ENCODE results near the gene SKP1.

DNA sequence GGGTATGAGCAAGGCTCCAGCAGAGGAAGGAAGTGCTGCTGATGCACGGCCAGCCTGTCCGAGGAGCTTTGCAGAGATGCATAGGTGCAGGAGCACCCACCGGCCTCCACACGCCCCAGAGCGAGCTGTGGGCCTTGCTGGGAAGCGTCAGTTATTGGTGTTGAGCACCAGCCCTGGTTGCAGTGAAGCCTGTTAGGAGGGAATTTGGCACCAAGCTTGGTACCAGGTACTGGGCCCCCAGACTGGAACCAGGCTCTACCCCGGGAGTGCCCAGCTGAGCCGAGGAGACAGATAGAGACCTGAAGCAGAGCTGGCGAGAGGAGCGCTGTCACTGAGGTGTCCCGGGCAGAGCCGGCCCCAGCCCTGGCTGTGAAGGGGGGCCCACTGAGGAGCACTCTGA, 57.0 kb downstream of the SKP1 start:
- TF ChIP-seq, protein P1, sequence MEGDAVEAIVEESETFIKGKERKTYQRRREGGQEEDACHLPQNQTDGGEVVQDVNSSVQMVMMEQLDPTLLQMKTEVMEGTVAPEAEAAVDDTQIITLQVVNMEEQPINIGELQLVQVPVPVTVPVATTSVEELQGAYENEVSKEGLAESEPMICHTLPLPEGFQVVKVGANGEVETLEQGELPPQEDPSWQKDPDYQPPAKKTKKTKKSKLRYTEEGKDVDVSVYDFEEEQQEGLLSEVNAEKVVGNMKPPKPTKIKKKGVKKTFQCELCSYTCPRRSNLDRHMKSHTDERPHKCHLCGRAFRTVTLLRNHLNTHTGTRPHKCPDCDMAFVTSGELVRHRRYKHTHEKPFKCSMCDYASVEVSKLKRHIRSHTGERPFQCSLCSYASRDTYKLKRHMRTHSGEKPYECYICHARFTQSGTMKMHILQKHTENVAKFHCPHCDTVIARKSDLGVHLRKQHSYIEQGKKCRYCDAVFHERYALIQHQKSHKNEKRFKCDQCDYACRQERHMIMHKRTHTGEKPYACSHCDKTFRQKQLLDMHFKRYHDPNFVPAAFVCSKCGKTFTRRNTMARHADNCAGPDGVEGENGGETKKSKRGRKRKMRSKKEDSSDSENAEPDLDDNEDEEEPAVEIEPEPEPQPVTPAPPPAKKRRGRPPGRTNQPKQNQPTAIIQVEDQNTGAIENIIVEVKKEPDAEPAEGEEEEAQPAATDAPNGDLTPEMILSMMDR (IDR thresholded peaks at IDR 0.05): no peak
- no peak for TF ChIP-seq POLR2A (IDR thresholded peaks at IDR 0.05)
